H9 (cell line): ENCODE measurements around the gene KCNG2. TPM values are rescaled to one million over a fixed set of nuclear protein-coding genes. Genes with fewer than 3 reads are reported as not detected.

Experiments used
- DNase-seq: peaks from one replicate; pipeline ENCODE4 v3.0.0-alpha.2; 2017
- H2AFZ ChIP-seq: one replicate; pipeline ENCODE4 v1.6.1; 2013; ENCODE audit warnings: mild to moderate bottlenecking, low read length, control low read depth, moderate library complexity
- H2AK5ac ChIP-seq: 2 replicates; pipeline ENCODE4 v1.6.1; 2013; ENCODE audit warnings: low read length, control low read depth, mixed read lengths; ENCODE audit not compliant: insufficient read length
- H2BK120ac ChIP-seq: one replicate; pipeline ENCODE4 v1.6.1; 2013; ENCODE audit warnings: low read depth, mild to moderate bottlenecking, low read length, control low read depth, inconsistent platforms; ENCODE audit not compliant: poor library complexity, severe bottlenecking
- H2BK12ac ChIP-seq: 2 replicates; pipeline ENCODE4 v1.6.1; 2013; ENCODE audit warnings: low read length, control low read depth, mixed read lengths, low read depth; ENCODE audit not compliant: insufficient read length
- H2BK15ac ChIP-seq: 2 replicates; pipeline ENCODE4 v1.6.1; 2013; ENCODE audit warnings: low read depth, low read length, control low read depth
- H2BK20ac ChIP-seq: one replicate; pipeline ENCODE4 v1.6.1; 2013; ENCODE audit warnings: low read depth, mild to moderate bottlenecking, low read length, control low read depth, inconsistent platforms; ENCODE audit not compliant: poor library complexity, severe bottlenecking
- H2BK5ac ChIP-seq: 2 replicates; pipeline ENCODE4 v1.6.1; 2013; ENCODE audit warnings: low read length, control low read depth, mixed read lengths; ENCODE audit not compliant: insufficient read length
- H3K14ac ChIP-seq: 2 replicates; pipeline ENCODE4 v1.6.1; 2013; ENCODE audit warnings: low read length, control low read depth; ENCODE audit not compliant: insufficient read depth
- H3K18ac ChIP-seq: 2 replicates; pipeline ENCODE4 v1.6.1; 2013; ENCODE audit warnings: low read depth, mild to moderate bottlenecking, mixed read lengths, low read length, control low read depth; ENCODE audit not compliant: insufficient read length
- H3K23ac ChIP-seq: 2 replicates; pipeline ENCODE4 v1.6.1; 2013; ENCODE audit warnings: low read length, control low read depth, mixed read lengths, low read depth; ENCODE audit not compliant: insufficient read length
- H3K23me2 ChIP-seq: 2 replicates; pipeline ENCODE4 v1.6.1; 2013; ENCODE audit warnings: low read depth, mild to moderate bottlenecking, mixed read lengths, low read length, control low read depth; ENCODE audit not compliant: insufficient read length, poor library complexity, severe bottlenecking
- H3K27ac ChIP-seq: 2 replicates; pipeline ENCODE4 v1.5.1; 2013; ENCODE audit warnings: low read length, control low read depth, mixed read lengths, low read depth; ENCODE audit not compliant: insufficient read length
- H3K27me3 ChIP-seq: 2 replicates; pipeline ENCODE4 v1.6.1; 2013; ENCODE audit warnings: low read length, control low read depth, inconsistent platforms; ENCODE audit not compliant: insufficient read depth
- H3K4ac ChIP-seq: 2 replicates; pipeline ENCODE4 v1.6.1; 2013; ENCODE audit warnings: low read depth, mild to moderate bottlenecking, control low read depth, inconsistent platforms, low read length, moderate library complexity
- H3K4me1 ChIP-seq: 2 replicates; pipeline ENCODE4 v1.6.1; 2013; ENCODE audit warnings: low read length, control low read depth, inconsistent platforms; ENCODE audit not compliant: insufficient read depth
- H3K4me2 ChIP-seq: 2 replicates; pipeline ENCODE4 v1.6.1; 2013; ENCODE audit warnings: low read length, control low read depth, mixed read lengths; ENCODE audit not compliant: insufficient read length, insufficient read depth
- H3K56ac ChIP-seq: 2 replicates; pipeline ENCODE4 v1.6.1; 2013; ENCODE audit warnings: low read depth, mild to moderate bottlenecking, mixed read lengths, low read length, control low read depth; ENCODE audit not compliant: insufficient read length
- H3K79me1 ChIP-seq: 2 replicates; pipeline ENCODE4 v1.6.1; 2013; ENCODE audit warnings: low read depth, mild to moderate bottlenecking, moderate library complexity, low read length, control low read depth, inconsistent platforms; ENCODE audit not compliant: insufficient read depth, poor library complexity, severe bottlenecking
- H3K79me2 ChIP-seq: 2 replicates; pipeline ENCODE4 v1.6.1; 2013; ENCODE audit warnings: low read length, control low read depth, inconsistent platforms; ENCODE audit not compliant: insufficient read depth
- H3K9ac ChIP-seq: 2 replicates; pipeline ENCODE4 v1.6.1; 2013; ENCODE audit warnings: low read length, control low read depth, mixed read lengths; ENCODE audit not compliant: insufficient read length; ENCODE audit errors: extremely low read depth
- H3K9me3 ChIP-seq: one replicate; pipeline ENCODE4 v1.6.1; 2013; ENCODE audit warnings: low read depth, low read length, inconsistent platforms; ENCODE audit not compliant: control insufficient read depth
- H3T11ph ChIP-seq: one replicate; pipeline ENCODE4 v1.6.1; 2013; ENCODE audit warnings: mild to moderate bottlenecking, low read length, control low read depth, inconsistent platforms
- H4K20me1 ChIP-seq: one replicate; pipeline ENCODE4 v1.6.1; 2013; ENCODE audit not compliant: control insufficient read depth, insufficient read length, insufficient read depth
- H4K5ac ChIP-seq: 2 replicates; pipeline ENCODE4 v1.6.1; 2013; ENCODE audit warnings: low read depth, mild to moderate bottlenecking, mixed read lengths, low read length, control low read depth; ENCODE audit not compliant: insufficient read length
- H4K8ac ChIP-seq: replicated peaks from 2 replicates; pipeline ENCODE4 v1.6.1; 2013; ENCODE audit warnings: low read length, control low read depth, mixed read lengths, low read depth; ENCODE audit not compliant: insufficient read length
- H4K91ac ChIP-seq: 2 replicates; pipeline ENCODE4 v1.6.1; 2013; ENCODE audit warnings: low read depth, mild to moderate bottlenecking, moderate library complexity, mixed read lengths, low read length, control low read depth; ENCODE audit not compliant: insufficient read length
- H3K27ac Mint-ChIP-seq, 3 experiments: 2 replicates in 2 of 3; 3 replicates in 1 of 3; pipeline ENCODE4 v1.8.0; 2020 to 2021; ENCODE audit warnings: mixed read lengths in 3 of 3, mild to moderate bottlenecking in 1 of 3, moderate library complexity in 1 of 3
- H3K27me3 Mint-ChIP-seq: 2 replicates; pipeline ENCODE4 v1.8.0; 2021; ENCODE audit warnings: low read depth, mild to moderate bottlenecking, moderate library complexity, mixed read lengths
- H3K36me3 Mint-ChIP-seq, 3 experiments: 2 replicates in 2 of 3; 3 replicates in 1 of 3; pipeline ENCODE4 v1.8.0; 2020 to 2021; ENCODE audit warnings: low read depth in 3 of 3, mixed read lengths in 3 of 3; ENCODE audit not compliant: insufficient read depth in 1 of 3
- H3K4me1 Mint-ChIP-seq, 2 experiments: 2 replicates each; pipeline ENCODE4 v1.8.0; 2020; ENCODE audit warnings: mixed read lengths in 2 of 2
- H3K4me3 Mint-ChIP-seq, 2 experiments: 2 replicates in 1 of 2; 3 replicates in 1 of 2; pipeline ENCODE4 v1.8.0; 2020 to 2021; ENCODE audit warnings: mild to moderate bottlenecking in 2 of 2, mixed read lengths in 2 of 2, moderate library complexity in 1 of 2
- H3K9me3 Mint-ChIP-seq, 2 experiments: 2 replicates in 1 of 2; 3 replicates in 1 of 2; pipeline ENCODE4 v1.8.0; 2020; ENCODE audit warnings: mild to moderate bottlenecking in 2 of 2, mixed read lengths in 2 of 2, moderate library complexity in 1 of 2
- CTCF ChIP-seq: fragments of 200-600 bp; sonication (generic); conservative IDR thresholded peaks from 3 replicates; pipeline ENCODE4 v1.8.0; 2021; ENCODE audit warnings: antibody characterized with exemption, mild to moderate bottlenecking
- WGBS: extraction: QIAGEN DNeasy Blood & Tissue Kit; methylation state at CpG from one replicate; pipeline ENCODE4 v1.1.7; 2013; ENCODE audit warnings: missing lambda C conversion rate, low lambda C conversion rate, mixed read lengths; ENCODE audit not compliant: insufficient read length; ENCODE audit errors: extremely low coverage; 5-methylcytosine and 5-hydroxymethylcytosine counted together
- total RNA-seq: library from RNA; stranded (reverse); gene quantifications from 2 replicates; pipeline ENCODE4 v1.2.1, GENCODE V29; 2021

Gene KCNG2
- total RNA-seq, 1 experiment from 2014 or later = 0.15 TPM

GRCh38 chr18:79771446-79772107 lies 26.2 kb upstream of the KCNG2 start:
- no peak overlapping the region for H3K4ac ChIP-seq
- Mint-ChIP-seq H3K4me3 (no peak overlapping the region; a peak in 1 of 5 replicates), H3K27ac (no peak overlapping the region), H3K36me3 (peaks cover 0 to 2% (median 2%) of the 10 kb centered on the region in 3 experiments; a peak in 2 of 7 replicates), H3K9me3 (peaks cover 19 to 28% of the 10 kb centered on the region in 2 experiments), H3K27me3 (peaks cover 22% of the 10 kb centered on the region), H3K4me1 (no peaks in the 10 kb centered on the region)
- no peak overlapping the region for H3K9ac ChIP-seq
- H2BK15ac ChIP-seq = no peak overlapping the region
- no peak overlapping the region for H3K4me2 ChIP-seq
- H4K91ac ChIP-seq = no peak overlapping the region
- no peaks in the 10 kb centered on the region for H4K20me1 ChIP-seq
- no peak overlapping the region for H4K8ac ChIP-seq
- no peaks in the 10 kb centered on the region for H3K79me1 ChIP-seq
- TF ChIP-seq CTCF = no peak
- no peaks in the 10 kb centered on the region for H3K4me1 ChIP-seq
- H3K9me3 ChIP-seq = no peaks in the 10 kb centered on the region
- H3K56ac ChIP-seq = no peak overlapping the region
- H3K23ac ChIP-seq = no peak overlapping the region
- no peak overlapping the region for H2BK5ac ChIP-seq
- no peak overlapping the region for H2BK120ac ChIP-seq
- H3K14ac ChIP-seq = peak overlapping the region; percentile 31; the same call in 1 of the 2 replicates
- H3K27ac ChIP-seq = no peak overlapping the region
- DNase-seq = no peak
- no peaks in the 10 kb centered on the region for H3K79me2 ChIP-seq
- H2BK12ac ChIP-seq = no peak overlapping the region
- H4K5ac ChIP-seq = no peak overlapping the region
- no peaks in the 10 kb centered on the region; the same call in 1 of the 2 replicates for H3K27me3 ChIP-seq
- no peak overlapping the region for H2AFZ ChIP-seq
- no CpG with 5 or more reads among the region's 35 CpGs for WGBS
- no peak overlapping the region for H3T11ph ChIP-seq
- H2AK5ac ChIP-seq = no peak overlapping the region
- no peak overlapping the region for H3K18ac ChIP-seq
- no peak overlapping the region for H2BK20ac ChIP-seq
- no peaks in the 10 kb centered on the region for H3K23me2 ChIP-seq
